Hematopoietic multipotent progenitor cell treated with erythropoietin and hydrocortisone succinate and interleukin-3 and kit ligand, for 6 days (in vitro differentiated cells): ENCODE results near the gene UBE2QL1.

Experiments
- DNase-seq: peaks from one replicate; pipeline ENCODE4 v3.0.0-alpha.2; 2015

Gene UBE2QL1

DNA sequence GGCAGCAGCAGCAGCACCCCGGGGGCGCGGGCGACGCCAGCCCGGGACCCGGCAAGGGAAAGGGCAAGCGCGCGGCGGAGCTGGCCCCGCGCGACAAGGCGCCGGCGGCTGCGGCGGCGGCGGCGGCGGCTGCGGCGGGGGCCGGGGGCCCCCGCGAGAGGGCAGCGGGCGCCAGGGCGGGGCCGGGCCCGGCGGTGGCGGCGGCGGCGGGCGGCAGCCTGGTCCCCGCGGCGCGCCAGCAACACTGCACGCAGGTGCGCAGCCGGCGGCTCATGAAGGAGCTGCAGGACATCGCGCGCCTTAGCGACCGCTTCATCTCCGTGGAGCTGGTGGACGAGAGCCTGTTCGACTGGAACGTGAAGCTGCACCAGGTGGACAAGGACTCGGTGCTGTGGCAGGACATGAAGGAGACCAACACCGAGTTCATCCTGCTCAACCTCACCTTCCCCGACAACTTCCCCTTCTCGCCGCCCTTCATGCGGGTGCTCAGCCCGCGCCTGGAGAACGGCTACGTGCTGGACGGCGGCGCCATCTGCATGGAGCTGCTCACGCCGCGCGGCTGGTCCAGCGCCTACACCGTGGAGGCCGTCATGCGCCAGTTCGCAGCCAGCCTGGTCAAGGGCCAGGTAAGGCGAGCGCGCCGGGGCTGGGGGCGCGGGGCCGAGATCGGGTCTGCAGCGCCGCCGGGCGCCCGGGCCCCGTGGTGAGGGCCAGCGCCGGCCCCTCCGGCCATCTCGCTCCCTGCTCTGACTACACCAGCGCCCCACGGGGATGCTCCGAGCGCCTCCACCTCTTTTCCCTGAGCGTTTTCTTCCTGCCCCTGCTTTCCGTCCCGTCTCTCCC lies at the start of gene UBE2QL1:
UBE2QL1 (plus strand) TSS at position 238 of the 843 bp plus-strand sequence; CDS start at position 273, 35 bp downstream.
- DNase-seq = peak; percentile 12

DNA sequence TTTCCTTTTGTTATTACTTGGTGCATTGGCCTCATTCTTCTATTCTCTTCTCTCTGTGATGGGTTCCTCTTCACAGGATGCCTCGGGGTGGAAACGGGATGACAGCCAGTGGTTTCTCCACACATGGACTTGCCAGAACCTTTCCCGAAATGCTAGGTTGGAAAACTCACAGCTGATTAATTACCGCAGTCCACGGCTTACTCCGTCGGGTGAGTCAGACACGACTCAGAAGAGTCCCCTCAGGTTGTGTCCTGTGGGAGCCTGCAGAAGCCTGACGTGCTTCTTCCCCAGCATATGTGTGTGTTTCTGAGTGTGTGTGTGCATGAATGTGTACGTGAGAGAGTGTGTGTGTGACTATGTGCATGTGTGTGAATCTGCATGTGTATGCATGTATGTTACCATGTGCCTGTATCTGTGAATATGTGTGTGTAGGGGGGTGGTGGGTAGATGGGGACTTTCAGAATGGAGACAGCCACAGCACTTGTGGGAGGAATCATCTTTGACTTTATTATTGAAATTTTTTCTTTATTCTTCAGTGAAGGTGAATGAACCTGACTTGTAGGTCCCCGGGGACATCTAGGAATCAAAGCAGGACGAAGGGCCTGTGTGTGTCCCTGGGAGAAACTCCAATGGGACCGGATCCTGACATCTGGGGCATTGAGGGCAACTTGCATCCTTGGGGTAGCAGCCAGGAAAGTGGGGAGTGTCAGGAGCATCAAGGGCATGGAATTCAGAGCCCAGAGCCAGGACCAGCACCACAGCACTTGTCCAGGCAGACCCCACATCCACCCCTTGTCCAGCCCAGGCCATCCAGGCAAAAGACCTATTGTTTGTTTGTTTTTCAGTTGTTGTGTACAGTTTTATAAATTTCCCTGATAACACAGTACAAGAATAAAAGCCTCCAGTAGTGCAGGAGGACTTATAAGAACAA lies 48.4 kb upstream of the UBE2QL1 start:
- DNase-seq = no peak

- DNase-seq = no peak
These were observed 47.2 kb upstream of the UBE2QL1 start for GRCh38 chr5:6401410-6401809.

DNA sequence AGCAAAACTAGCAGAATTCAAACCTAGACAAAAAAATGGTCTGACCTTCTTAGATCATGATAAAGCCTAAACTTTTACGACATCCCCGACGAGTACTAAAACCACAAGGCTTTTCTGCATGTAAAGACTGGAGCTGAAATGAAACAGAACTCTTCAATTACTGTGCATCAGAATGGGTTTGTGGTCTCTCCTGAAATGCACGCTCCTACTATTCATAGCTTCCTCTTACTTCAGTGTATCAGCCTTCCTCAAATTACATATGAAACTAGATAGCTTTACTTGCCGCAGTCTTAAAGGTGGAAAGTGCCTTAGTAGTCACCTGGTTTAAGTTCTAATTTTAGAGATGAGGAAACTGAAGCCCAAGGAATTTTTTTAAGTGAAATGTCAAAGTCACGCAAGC lies 45.7 kb upstream of the UBE2QL1 start:
- peak; percentile 5 for DNase-seq

GRCh38 chr5:6403416-6403815 lies 45.2 kb upstream of the UBE2QL1 start:
- DNase-seq = no peak

DNA sequence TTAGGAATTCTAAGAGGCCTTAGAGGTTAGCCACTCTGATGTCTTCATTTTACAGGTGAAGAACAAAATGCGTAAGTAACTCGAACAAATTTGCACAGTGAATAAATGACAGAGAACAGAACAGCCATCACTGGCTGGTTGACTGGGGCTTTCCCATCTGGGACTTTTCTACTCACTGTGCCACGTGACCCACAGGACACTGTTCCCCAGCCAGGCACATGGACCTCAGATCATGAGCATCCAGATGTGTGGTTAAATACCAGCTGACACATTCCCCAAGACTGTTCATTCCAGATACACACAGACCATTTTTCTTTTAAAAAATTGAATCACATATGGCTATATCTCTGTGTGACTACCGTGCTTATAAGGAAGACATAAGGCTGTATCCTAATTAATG lies 44.5 kb upstream of the UBE2QL1 start:
- no peak for DNase-seq

DNA sequence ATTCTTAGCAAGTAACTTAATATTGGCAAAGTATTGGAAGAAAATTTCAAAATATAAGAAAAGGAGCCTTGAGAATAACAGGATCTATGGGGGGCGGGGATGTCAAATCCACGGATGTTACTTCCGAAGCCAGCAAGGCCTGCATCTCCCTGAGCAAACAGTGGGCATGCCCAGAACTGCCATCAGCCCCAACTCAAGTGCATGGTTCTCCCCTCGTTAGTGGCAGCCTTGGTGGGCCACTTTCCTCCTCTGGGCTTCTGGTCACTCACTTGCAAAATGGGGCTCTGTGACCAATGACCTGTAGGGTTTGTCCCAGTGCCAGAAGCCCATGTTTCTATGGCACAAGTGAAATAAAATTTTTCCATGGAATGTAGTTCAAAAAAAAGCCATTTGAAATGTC lies 43.1 kb upstream of the UBE2QL1 start:
- DNase-seq = no peak

- no peak for DNase-seq
These were observed 41.0 kb upstream of the UBE2QL1 start for GRCh38 chr5:6407558-6408259.

DNA sequence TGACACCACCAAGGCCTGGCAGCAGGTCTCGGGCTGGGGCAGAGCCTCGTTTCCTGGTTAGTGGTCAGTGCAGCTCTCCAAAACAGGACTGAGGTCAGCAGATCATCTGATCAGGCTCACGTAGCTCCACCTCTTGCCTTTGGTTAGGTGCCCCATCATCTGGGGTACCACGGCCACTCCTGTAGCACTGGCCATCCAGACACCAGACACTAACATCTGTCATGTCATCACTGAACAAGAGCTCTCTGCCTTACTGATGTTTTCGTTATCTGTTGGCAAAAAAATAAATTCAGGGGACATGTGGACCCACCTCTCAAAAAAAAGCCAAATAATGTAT lies 40.4 kb upstream of the UBE2QL1 start:
- no peak for DNase-seq

DNA sequence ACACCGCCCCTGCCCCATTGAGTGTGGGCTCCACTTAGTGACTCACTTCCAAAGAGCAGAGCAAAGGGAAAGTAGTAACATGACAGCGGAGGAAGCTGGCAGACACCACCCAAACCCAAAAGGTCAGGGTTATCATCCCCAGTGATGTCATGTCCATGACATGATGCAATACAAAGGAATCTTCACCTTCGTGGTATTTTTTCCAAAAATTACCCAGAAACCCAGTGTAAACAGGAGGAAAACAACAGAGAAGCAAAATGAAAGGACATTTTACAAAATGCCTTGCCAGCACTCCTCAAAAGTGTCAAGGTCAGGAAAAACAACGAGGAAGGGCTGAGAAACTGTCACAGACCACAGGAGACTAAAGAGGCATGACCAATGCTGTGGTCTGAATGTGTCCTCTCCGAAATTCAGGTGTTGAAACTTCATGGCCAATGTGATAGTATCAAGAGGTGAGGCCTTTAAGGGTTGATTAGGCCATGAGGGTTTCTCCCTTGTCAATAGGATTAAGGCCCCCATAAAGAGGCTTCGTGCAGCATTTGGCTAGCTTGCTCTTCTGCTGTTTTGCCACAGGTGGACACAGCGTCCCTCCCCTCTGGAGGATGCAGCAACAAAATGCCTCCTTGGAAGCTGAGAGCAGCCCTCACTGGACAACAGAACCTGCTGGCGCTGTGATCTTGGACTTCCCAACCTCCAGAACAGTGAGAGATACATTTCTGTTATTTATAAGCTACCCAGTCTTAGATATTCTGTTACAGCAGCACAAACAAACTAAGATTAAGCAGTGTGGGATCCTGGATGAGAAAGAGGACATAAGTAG lies 39.8 kb upstream of the UBE2QL1 start:
- DNase-seq = no peak

DNA sequence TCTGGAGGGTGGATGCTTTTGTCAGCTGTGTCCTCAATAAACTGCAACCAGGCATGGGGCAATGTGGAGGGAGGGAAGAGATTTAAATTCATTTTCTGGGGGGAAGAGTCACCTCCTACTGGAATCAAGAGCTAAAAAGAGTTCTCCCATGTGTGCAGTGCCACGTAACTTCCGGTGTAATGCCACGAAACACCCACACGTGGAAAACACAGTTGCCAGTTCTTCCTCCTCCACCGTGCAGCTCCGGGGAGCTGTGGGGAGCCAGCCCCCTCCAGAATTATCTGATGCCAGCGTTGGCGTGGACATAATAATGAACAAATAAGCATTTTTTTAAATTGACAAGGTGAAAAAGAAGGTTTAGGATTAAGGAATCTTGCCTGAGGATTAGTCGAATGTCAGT lies 38.2 kb upstream of the UBE2QL1 start:
- no peak for DNase-seq

DNA sequence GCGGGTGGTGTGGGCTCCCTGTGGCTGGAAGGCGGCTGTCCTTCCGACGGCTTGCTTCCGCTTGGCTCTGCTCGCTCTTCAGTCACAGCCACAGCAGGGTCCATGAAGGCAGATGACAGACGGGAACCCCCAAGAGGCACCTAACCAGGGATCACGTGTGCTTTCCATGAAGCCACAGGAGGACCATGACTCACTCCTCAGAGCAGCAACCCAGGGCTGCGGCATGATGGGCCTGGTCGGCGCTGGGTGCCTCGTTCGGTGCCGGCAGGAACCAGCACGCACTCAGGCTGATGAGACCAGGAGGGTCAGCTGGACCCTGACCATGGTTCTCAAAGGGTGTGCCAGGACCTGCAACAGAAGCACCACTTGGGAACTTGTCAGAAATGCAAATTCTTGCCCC lies 37.5 kb upstream of the UBE2QL1 start:
- DNase-seq = no peak

DNA sequence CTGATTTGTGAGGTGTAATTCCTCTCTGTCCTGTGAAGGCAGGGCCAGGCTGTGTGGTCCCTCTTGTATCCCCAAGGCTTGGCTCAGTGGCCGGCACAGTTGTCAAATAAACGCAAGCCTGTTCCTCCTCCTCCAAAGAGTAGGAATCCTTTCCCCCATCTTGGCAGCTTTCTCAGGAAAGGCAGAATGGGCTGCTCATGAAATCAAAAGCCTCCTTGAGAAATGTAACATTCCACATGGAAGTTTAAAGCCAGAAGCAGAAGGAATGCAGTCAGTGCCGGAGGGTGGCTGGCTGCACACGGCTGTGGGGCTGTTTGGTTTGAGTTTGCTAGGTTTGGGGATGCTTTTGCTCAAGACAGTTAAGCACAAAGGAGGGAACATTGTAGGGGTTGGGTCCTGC lies 35.8 kb upstream of the UBE2QL1 start:
- DNase-seq = no peak

DNA sequence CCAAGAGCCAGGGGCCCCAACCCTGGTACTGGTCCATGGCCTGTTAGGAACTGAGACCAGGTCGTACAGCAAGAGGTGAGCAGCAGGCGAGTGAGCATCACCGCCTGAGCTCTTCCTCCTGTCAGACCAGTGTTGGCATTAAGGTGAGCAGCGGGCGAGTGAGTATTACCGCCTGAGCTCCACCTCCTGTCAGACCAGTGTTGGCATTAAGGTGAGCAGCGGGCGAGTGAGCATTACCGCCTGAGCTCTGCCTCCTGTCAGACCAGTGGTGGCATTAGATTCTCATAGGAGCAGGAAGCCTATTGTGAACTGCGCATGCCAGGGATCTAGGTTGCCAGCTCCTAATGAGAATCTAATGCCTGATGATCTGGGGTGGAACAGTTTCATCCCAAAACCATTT lies 31.0 kb upstream of the UBE2QL1 start:
- DNase-seq = no peak

- DNase-seq = no peak
These were observed 29.9 kb upstream of the UBE2QL1 start for GRCh38 chr5:6418679-6419276.

GRCh38 chr5:6419340-6419852 lies 29.3 kb upstream of the UBE2QL1 start:
- no peak for DNase-seq

DNA sequence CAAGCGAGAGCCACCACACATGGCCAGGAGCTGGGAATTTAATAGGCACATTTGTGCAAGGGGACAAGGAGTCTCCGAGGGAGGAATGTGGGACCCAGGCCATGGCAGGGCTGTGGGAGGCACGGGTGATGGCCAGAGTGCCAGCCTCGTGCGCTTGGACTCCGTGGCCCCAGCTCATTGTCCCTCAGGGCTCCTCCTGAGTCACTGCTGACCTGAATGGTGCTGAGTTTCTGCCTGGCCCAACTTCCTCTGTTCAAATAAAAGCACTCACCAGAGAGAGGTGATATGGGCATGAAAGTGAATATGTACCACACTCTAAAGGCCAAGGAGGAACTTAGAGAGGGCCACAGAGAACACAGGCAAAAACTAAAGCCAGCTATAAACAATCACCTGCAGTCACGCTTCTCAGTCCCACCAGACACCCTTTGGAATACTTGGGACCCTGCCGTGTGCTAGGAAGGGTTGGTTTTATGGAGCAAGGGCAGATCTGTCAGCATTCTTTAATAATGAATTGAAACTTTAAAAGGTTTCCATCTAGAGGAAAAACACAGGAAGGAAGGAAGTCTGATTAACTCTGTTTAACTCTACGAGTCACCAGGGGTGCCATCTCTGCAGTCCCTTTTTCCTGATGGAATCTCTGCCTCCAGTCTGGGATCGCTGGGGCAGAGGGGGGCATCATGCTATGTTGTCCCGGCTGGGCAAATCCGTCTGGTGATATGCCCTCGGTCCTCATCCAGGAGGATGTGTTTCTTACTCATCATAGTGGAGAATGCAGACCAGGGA lies 25.1 kb upstream of the UBE2QL1 start:
- no peak for DNase-seq

DNA sequence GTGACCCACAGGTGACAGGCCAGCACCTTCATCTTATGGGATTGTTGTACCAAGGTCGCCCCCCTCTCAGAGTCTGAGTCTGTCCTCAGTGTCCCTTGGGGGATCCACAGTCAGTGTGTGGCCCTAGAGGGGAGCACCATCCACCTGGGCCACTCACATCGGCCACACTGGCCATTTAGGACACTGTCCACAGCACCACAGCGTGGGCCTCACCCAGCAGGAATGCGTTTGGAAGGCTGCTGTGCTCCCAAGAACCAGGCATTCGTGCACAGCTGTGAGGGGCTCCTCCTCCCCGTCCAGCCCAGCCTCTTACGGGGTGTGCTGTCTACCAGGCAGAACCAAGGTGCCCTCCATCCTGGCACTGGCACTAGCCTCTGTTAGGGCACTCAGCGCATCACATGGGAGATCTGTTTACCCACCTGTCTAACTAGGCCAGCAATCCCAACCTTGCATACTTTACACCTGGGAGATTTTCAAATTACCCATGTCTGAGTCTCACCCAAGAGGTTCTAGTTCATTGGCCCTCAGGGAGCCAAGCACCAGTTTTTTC lies 24.5 kb upstream of the UBE2QL1 start:
- DNase-seq = no peak

GRCh38 chr5:6424700-6425099 lies 24.0 kb upstream of the UBE2QL1 start:
- DNase-seq = no peak

DNA sequence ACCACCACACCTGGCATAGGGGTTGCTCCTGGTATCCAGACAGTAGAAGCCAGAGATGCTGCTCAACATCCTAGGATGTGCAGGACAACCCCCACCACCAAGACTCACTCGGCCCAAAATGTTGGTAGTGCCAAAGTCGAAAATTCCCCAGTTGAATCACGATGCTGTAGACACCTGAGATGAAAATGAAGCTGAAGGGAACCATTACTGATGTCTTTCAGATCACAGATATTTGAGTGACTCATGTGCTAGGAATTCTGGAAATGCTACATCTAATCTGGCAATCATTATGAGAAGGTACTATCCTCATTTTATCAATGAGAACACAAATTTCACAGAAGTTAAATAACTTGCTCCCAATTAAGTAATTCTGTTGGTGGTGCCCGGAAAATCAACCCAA lies 21.0 kb upstream of the UBE2QL1 start:
- no peak for DNase-seq
